H54 (cell line): ENCODE measurements around the gene POU5F1.

Experiments used
- DNase-seq: peaks from one replicate; pipeline ENCODE4 v3.0.0; 2011; ENCODE audit warnings: low spot score, mixed read lengths; ENCODE audit not compliant: insufficient read length
- FAIRE-seq: peaks from 3 replicates; lab custom pipeline; 2011; peaks lifted over from hg19 to GRCh38; lab: Jason Lieb, UNC
- POLR2A ChIP-seq: IDR thresholded peaks from 2 replicates; pipeline ENCODE4 v1.6.1; 2011; ENCODE audit warnings: low read depth, mild to moderate bottlenecking, low read length

The POU5F1 gene

DNA sequence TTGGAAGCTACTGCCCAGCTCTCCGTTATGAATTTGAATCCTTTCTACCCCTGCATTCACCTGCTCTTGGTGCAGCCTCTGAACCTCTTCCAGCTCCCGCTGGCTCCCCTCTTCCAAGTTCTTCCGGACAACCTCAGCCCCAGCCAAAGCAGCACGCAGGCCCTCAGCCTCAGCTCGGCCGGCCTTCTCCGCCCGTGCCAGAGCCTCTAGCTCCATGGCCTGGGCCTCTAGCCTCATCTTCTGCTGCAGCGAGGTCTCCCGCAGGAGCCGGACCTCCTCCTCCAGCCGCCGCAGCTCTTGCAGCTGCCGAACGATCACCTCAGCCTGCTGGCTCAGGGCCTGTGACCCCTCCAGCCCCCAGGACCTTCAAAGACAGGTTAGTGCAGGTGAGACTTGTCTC, 16.0 kb downstream of the POU5F1 start:
- TF ChIP-seq POLR2A = no peak
- no peak for DNase-seq
- no peak for FAIRE-seq

DNA sequence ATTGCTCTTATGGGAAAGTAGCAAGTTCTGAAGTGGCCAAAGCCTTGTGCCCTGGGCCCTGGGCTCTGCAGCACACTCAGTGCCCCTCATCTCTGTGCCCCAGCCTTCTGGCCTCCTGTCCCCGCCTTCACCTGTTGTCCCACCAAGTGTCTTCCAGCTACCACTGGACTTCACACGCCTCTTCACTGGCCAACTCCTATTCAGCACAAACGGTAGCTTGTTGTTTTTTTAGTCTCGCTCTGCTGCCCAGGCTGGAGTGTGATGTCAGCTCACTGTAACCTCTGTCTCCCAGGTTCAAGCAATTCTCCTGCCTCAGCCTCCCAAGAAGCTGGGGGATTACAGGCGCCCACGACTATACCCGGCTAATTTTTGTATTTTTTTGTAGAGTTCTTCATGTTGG, 17.7 kb downstream of the POU5F1 start:
- FAIRE-seq (no peak), DNase-seq (no peak)
- TF ChIP-seq POLR2A = no peak

DNA sequence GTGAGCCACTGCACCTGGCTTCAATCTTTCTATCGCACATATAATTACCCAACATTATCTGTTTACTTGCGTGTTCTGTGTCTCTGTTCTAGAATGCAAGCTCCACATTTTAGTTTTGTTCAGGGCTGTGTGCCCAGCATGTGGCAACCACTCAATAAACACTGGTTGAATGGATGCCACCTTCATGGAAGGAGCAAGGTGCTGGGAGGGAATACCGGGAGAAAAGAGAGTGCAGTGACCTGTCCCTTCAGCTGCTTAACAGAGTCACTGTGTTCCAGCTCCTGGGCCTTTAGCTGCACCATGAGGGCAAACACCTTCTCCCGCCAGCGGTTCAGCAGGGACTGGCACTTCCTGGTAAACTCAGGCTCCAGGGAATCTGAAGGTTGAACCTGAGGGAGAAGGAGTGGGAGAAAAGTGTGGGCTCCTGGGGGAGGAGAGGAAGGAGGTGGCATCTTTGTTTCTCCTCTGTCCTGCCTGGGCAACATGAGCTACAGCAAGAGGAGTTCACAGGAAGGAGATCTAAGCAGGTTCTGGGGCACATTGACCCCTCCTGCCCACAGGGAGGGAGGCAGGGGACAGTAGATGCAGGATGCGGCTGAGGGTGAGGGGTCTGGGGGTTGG, 20.5 kb downstream of the POU5F1 start:
- no peak for FAIRE-seq
- DNase-seq = no peak
- TF ChIP-seq POLR2A = no peak

DNA sequence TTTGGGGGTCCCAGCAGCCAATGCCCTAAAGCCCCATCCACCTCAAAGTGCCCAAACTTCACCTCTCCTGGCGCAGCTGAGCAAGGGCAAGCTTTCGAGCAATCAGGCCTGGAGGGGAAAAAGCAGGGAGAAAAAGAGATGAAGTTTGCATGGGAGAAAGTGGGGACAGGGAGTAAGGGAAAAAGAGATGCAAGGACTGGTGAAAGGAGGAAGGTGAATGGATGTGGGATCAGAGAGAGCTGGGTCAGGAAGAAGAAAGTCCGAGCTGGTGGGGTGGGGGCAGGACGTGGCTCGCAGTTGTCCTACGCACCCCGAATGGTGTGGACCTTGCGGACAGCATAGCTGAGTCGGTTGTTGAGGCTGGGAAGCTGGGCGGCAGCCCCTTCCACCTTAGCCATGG, 25.1 kb downstream of the POU5F1 start:
- no peak for FAIRE-seq
- no peak for TF ChIP-seq POLR2A

DNA sequence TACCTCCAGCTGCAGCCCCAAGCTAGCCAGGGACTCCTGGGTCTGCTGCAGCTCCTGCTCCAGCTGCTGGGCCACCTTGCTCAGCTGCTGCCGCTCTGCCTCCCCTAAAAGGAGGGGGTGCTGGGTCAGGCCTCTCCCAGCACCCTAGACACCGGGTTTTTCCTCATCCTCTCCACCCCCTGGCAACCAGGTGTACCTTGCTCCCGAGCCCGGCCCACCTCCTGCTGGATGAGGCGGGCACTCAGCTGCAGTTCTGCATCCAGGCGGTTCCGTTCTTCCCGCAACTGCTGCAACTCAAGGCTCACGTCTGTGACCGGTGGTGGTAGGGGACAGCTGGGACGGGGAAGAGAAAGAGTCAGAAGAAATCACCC, 25.5 kb downstream of the POU5F1 start:
- DNase-seq (no peak), FAIRE-seq (no peak)
- no peak for TF ChIP-seq POLR2A

More for the DNA sequence above, 25.1 kb downstream of the POU5F1 start:
- DNase-seq = no peak

DNA sequence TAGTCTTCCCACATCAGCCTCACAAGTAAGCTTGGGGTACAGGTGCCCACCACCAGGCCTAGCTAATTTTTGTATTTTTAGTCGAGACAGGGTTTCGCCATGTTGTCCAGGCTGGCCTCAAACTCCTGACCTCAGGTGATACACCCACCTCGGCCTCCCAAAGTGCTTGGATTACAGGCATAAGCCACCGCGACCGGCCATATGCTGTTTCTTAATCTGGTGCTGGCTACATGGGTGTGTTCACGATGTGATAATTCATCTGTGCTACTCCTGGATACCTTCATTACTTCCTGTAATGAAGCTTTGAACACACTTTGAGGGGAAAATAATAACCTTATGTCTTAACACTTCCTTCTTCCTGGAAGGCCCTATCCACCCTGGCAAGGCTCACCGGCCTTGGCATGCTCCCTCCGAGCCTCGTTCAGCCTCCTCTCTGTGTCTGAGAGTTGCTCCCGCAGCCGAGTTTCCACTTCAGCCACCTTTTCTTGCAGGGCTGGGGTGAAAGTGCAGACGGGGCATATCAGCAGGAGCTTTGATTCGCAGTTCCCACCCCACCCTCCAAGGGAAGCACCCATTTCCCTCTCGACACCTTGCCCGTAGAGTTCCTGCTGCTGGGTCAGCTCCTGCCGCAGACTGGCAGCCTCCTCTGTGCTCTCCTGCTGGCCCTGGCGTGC, 26.0 kb downstream of the POU5F1 start:
- no peak for DNase-seq
- no peak for TF ChIP-seq POLR2A
- FAIRE-seq = no peak

DNA sequence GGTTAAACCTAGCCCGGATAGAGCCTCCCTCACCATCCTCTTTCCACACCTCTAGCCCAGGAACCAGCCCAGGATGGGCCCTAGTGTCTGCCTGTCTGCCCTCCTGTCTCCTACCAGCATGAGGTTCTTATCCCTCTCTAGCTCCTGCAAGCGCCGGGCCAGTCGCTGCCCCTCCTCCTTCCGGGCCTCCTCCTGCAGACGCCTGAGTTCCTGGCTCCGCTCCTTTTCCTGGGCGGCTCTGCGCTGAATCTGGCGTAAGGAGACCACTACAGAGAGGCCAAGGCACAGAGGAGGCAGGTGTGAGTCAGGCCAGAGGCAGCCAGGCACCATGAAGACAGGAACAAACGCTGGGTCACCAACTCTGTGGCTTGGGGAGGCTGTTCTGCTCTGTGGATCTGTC, 27.3 kb downstream of the POU5F1 start:
- DNase-seq (peak; percentile 46), FAIRE-seq (no peak)
- no peak for TF ChIP-seq POLR2A

DNA sequence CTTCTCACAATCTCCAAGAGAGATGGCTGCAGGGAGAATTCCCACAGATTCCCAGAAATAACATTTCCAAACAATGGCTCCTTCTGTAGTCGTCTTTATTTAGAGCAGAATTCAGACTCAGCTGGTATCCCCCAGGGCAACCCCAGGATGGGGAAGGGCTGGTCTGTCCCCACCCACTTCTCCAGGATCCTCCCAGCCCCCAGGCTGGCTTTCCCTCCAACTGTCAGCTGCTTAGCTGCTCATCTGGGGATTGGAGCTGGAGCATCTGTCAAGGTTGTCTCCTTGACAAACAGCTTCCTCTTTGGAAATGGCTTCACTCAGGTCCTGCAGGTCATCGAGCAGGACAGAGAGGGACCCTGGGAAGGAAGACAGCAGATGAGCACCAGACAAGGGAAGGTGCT, 28.1 kb downstream of the POU5F1 start:
- no peak for DNase-seq
- no peak for TF ChIP-seq POLR2A
- FAIRE-seq = no peak

DNA sequence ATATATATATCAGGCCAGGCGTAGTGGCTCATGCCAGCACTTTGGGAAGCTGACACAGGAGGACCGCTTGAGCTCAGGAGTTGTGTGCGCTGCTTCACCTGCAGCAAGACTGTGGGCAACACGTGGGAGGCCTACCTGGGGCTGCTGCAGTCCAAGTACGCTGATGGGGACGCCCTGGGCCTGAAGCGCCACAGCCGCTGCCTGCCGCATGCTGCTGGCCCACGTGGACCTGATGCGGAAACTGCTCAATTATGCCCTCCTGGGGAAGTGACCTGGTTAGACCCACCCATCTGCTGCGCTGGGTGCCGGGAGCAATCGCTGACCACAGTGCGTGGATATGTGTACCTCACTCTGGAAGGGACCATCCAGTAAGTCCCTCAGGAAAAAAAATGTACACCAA, 29.8 kb downstream of the POU5F1 start:
- no peak for TF ChIP-seq POLR2A
- DNase-seq = no peak
- FAIRE-seq = no peak

DNA sequence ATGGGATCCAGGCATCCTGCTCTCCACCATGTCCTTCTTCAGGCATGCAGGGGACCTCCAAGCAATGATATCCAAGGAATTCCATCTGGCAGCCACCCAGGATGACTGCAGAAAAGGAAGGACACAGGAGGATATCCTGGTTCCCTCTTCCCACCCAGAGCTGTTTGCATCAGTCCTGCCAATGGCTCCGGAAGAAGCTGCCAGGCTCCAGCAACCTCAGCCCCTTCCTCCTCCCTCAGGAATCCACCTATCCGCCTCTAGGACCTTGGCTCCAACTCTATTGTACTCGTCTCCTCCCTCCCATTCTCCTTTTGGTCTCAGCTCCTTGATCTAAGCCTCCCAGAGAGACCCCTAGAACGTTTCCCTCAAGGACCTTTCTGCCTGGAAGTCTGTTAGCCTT, 30.9 kb downstream of the POU5F1 start:
- TF ChIP-seq POLR2A = no peak
- DNase-seq (no peak), FAIRE-seq (no peak)

DNA sequence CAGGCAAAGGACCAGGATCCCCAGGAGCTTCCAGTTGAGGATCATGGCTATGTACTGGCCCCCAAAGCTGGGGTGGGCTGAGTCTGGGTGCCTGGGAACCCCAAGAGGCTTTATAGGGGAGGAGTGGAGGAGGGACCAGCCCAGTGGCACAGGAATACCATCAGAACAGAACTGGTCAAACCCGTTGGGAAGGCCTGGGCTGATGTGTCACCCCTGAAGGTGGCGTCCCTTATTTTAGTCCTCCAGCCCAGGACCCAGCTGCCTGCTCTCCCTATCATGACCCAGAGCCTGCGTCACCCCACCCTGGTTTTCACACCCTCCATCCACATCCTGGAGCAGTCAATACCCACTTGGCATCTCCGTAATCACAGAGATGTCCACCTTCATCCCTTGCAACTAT, 31.5 kb downstream of the POU5F1 start, which contains the start of gene PSORS1C2:
Gene PSORS1C2 (minus strand): TSS at position 85 of the 400 bp plus-strand sequence. CDS start 40 bp downstream, at position 45.
- FAIRE-seq (no peak), DNase-seq (no peak)
- TF ChIP-seq POLR2A = no peak

DNA sequence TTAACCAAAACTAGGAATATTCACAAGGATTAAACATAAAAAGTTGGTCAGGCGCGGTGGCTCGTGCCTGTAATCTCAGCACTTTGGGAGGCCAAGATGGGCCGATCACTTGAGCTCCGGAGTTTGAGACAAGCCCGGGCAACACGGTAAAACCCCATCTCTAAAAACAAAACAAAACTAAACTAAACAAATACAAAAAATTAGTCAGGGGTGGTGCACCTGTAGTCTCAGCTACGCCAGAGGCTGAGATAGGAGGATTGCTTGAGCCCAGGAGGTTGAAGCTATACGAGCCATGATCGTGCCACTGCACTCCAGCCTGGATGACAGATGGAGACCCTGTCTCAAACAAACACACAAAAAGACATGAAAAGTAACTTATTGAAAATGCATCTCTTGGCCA, 34.8 kb downstream of the POU5F1 start:
- DNase-seq (no peak), FAIRE-seq (no peak)
- TF ChIP-seq POLR2A = no peak

DNA sequence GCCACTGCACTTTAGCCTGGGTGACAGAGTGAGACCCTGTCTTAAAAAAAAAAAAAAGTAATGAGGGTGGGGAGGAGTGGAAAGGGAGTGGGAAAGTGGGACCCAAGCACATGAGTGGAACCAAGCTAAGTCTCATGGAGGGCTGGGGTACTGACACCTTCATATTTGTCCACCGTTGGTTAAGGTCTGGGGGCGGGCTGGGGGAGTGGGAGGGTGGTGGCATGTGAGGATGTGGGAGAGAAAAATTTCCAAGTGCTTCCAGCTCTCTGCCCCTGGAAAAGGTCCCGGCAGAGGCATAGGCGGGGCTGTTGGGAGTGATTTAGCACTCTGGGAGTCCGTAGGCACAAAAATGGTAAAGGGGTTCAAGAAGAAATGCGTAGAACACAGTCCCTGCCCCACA, 37.7 kb downstream of the POU5F1 start:
- TF ChIP-seq POLR2A = no peak
- DNase-seq = no peak
- no peak for FAIRE-seq

DNA sequence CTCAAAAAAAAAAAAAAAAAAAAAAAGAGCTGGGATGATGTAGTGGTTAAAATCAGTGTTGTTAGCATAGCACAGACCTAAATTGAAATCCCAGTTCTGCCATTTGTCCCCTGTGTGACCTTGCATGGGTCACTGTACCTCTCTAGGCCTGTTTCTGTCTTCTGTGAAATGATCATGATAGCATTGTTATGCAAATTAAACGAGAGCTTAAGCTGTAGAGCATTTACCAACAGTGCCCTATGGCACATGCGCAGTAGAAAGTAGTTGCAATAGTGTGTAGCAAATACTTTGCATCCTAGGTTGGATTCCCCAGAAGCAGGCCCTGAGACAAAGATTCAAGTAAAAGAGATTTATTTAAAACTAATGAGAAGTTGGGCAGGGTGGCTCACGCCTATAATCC, 38.9 kb downstream of the POU5F1 start:
- DNase-seq (no peak), FAIRE-seq (no peak)
- TF ChIP-seq POLR2A = no peak

DNA sequence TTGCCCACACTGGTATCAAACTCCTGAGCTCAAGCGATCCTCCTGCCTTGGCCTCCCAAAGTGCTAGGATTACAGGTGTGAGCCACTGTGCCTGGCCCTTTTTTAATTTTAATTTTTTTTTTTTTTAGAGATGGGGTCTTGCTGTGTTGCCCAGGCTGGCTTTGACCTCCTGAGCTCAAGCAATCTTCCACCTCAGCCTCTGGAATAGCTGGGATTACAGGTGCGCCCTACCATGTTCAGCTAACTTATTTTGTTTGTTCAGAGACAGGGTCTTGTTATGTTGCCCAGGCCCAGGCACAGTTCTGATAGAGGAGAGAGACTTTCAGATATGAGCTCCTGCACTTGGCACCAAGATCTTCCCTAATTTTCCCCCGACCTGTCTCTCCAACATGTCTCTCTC, 39.7 kb downstream of the POU5F1 start:
- no peak for FAIRE-seq
- no peak for TF ChIP-seq POLR2A
- no peak for DNase-seq

DNA sequence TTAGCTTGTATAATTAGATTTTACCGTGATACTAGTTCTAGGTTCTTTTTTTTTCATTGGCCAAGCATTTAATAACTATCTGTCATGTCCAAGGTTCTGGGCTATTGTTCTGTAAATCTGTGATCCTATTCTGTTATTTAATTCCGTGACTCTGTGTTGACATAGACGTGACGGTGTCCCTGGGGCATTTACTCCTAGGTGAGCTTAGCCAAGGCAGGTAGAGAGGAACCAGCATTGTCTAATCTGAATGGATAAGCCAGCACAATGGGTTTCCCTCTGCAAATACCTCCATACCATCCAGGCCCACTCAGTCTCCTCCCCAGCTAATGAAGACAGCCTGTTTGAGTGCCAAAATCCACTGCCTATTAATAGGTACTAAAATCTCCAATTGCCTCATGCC, 41.4 kb downstream of the POU5F1 start:
- TF ChIP-seq POLR2A = no peak
- no peak for DNase-seq
- FAIRE-seq = no peak
